K562 (cell line): Measurements from ENCODE around the gene SLC24A3. TPM values are rescaled to one million over a fixed set of nuclear protein-coding genes. Genes with fewer than 3 reads are reported as not detected.

Experiments
- ADNP ChIP-seq: fragments of 200-800 bp; sonication (Bioruptor generic); IDR thresholded peaks from 2 replicates; pipeline ENCODE4 v1.6.1; 2016; ENCODE audit warnings: missing genetic modification characterization, missing compliant biosample characterization
- BCOR ChIP-seq: fragments of 450-650 bp; IDR thresholded peaks from 2 replicates; pipeline ENCODE4 v1.6.1; 2016
- ELF2 ChIP-seq: fragments of 250-450 bp; sonication (Bioruptor Pico); IDR thresholded peaks from 2 replicates; pipeline ENCODE4 v1.5.0; 2021; ENCODE audit warnings: mild to moderate bottlenecking
- FOXA3 ChIP-seq, 2 experiments: fragments of 450-650 bp in 1 of 2; sonication (generic) in 1 of 2; formaldehyde crosslinking; IDR thresholded peaks in 1 of 2; conservative IDR thresholded peaks in 1 of 2; 2 replicates each; pipeline versions ENCODE4 v1.4.0 to v1.8.0; 2020 to 2022; ENCODE audit warnings: mild to moderate bottlenecking in 2 of 2, missing genetic modification reagents in 1 of 2
- GABPB1 ChIP-seq: sonication (generic); formaldehyde crosslinking; IDR thresholded peaks from 2 replicates; pipeline ENCODE4 v1.8.0; 2022; ENCODE audit warnings: mild to moderate bottlenecking, missing genetic modification reagents
- MGA ChIP-seq: fragments of 450-650 bp; IDR thresholded peaks from 2 replicates; pipeline ENCODE4 v1.6.1; 2016; ENCODE audit warnings: mild to moderate bottlenecking, moderate library complexity
- MTF1 ChIP-seq: fragments of 250-450 bp; sonication (Bioruptor Pico); IDR thresholded peaks from 2 replicates; pipeline ENCODE4 v1.9.0; 2021; ENCODE audit warnings: moderate library complexity, mild to moderate bottlenecking, inconsistent platforms, borderline replicate concordance
- NR4A1 ChIP-seq, 2 experiments: fragments of 250-450 bp in 1 of 2; fragments of 450-650 bp in 1 of 2; sonication (Bioruptor Pico) in 1 of 2; IDR thresholded peaks; 2 replicates each; pipeline versions ENCODE4 v1.4.0 to v1.6.1; 2016 to 2020; ENCODE audit warnings: mild to moderate bottlenecking in 2 of 2, missing compliant biosample characterization in 1 of 2, missing genetic modification characterization in 1 of 2, moderate library complexity in 1 of 2
- PCBP2 ChIP-seq: fragments of 200-400 bp; formaldehyde crosslinking; IDR thresholded peaks from 2 replicates; pipeline ENCODE4 v1.6.1; 2018; ENCODE audit warnings: low read length, low read depth, mild to moderate bottlenecking, moderate library complexity; ENCODE audit not compliant: poor library complexity, severe bottlenecking
- TSHZ1 ChIP-seq: fragments of 250-450 bp; sonication (Bioruptor Pico); IDR thresholded peaks from 2 replicates; pipeline ENCODE4 v1.4.0; 2020; ENCODE audit warnings: mild to moderate bottlenecking, moderate library complexity
- YY1 ChIP-seq, 3 experiments: IDR thresholded peaks; 2 replicates each; pipeline ENCODE4 v1.6.1; 2011; ENCODE audit warnings: low read length in 2 of 3, mild to moderate bottlenecking in 2 of 3, moderate library complexity in 2 of 3, borderline replicate concordance in 1 of 3, control low read depth in 1 of 3, low read depth in 1 of 3; ENCODE audit not compliant: insufficient read depth in 3 of 3, insufficient replicate concordance in 2 of 3, control insufficient read depth in 1 of 3, insufficient read length in 1 of 3; ENCODE audit errors: extremely low read depth in 1 of 3
- ZNF232 ChIP-seq: sonication (generic); formaldehyde crosslinking; IDR thresholded peaks from 2 replicates; pipeline ENCODE4 v1.8.0; 2022; ENCODE audit warnings: mild to moderate bottlenecking, missing genetic modification reagents
- ZNF354B ChIP-seq: fragments of 250-450 bp; sonication (Bioruptor Pico); IDR thresholded peaks from 2 replicates; pipeline ENCODE4 v1.4.0; 2020
- polyA plus RNA-seq, 8 experiments: library from polyadenylated mRNA; depleted of rRNA in 4 of 8; stranded (reverse) in 5 of 8; unstranded in 3 of 8; fragments of >200 nt; fragmentation: Nextera tagmentation in 2 of 8; fragmentation: Illumina TruSeq in 1 of 8; extraction: Ambion mirVana in 2 of 8; extraction: Trizol in 1 of 8; gene quantifications; 2 replicates each; pipeline versions ENCODE4 v1.2.1 to v1.2.3, GENCODE V29; 2011 to 2014; ENCODE audit warnings: inconsistent platforms in 1 of 8, missing spikeins in 1 of 8
- total RNA-seq, 7 experiments: library from RNA; depleted of rRNA in 6 of 7; stranded (reverse); fragments of >200 nt in 6 of 7; fragmentation: Illumina TruSeq in 2 of 7; extraction: Trizol in 2 of 7; gene quantifications; 2 replicates each; pipeline versions ENCODE4 v1.2.1 to v1.2.3, GENCODE V29; 2011 to 2021; ENCODE audit warnings: low replicate concordance in 1 of 7

SLC24A3 gene
- total and polyA plus RNA-seq, 9 of the 15 experiments (the other 6 are each of a cell fraction or from before 2014, with no cell fraction given), result not detected

- TF ChIP-seq MGA (no peak), TSHZ1 (CRISPR knock-in tag) (no peak), BCOR (no peak), GABPB1 (CRISPR knock-in tag) (no peak), ELF2 (CRISPR knock-in tag) (no peak), MTF1 (no peak), ZNF232 (CRISPR knock-in tag) (no peak), ZNF354B (CRISPR knock-in tag) (no peak), ADNP (tag) (no peak), NR4A1 (CRISPR knock-in tag; IDR thresholded peaks at IDR 0.05) (no peak), NR4A1 (tag; IDR thresholded peaks at IDR 0.05) (no peak), FOXA3 (CRISPR knock-in tag; conservative IDR thresholded peaks at IDR 0.05 in 1 of 2, IDR thresholded peaks at IDR 0.05 in 1 of 2) (no peak), YY1 (IDR thresholded peaks at IDR 0.05; ENCODE audit: borderline replicate concordance in 1 of 3, control insufficient read depth in 1 of 3, extremely low read depth in 1 of 3, insufficient read depth in 3 of 3, insufficient read length in 1 of 3, insufficient replicate concordance in 2 of 3, low read depth in 1 of 3, low read length in 2 of 3) (no peak), PCBP2 (no peak)
Measured at GRCh38 chr20:19741924-19742323, 529.5 kb downstream of the SLC24A3 start (continued).
